ENCODE measurements around the gene HIPK2.

HIPK2 gene

DNA sequence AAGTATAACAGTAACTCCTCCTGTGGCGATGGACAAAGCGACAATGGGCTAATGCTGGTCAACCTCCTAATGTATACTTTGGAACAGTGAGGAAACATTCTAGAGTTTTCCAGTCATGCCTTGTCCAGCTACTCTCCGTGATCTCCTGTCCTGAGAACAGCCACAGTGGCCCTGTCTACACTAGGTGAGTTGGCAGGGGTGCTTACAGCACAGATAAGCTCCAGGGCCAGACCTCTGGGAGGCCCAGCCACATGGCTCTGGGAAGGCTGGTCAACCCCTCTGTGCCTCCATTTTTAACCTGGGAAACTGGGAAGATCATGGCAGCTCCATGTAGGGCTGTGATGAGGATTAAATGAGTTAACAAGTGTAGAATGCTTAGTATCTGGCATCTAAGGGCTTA lies 197.4 kb downstream of the HIPK2 start:
- no peak for DNase-seq

DNA sequence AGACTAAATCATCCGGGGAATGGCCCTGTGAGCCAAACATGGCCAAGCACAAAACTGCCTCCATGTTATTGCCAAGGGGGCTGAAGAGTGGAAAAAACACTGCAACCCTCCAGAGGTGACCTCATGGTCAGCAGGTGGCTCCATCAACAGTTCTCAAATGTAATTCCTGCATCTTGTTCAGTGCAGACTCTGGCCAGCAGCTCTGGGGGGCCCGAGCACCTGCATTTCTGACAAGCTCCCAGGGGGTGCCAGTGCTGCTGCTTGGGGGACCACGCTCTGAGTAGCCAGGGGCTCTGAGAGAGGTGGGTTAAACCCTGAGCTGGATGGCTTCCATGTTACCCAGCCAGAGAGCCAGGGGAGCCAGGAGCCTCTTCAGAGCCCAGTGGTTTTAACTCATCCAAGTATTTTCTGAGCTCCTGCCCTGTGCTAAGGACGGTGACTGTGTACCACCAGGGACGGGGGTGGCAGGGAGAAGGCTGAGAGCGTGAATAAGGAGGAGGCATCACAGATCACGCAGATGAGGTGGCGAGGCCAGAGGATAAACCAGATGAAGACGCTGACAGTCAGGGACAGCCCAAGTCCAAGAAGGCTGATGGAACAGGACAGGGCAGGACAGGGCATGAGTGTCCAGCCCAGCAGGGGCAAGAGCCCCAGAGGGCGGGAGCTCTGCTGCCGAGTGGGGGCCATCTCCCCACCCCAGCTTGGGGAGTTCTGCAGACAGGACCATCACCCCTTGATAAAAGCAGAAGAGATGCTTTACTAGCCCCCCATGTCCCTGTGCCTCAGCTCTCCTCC lies 201.4 kb downstream of the HIPK2 start:
- DNase-seq: no peak

DNA sequence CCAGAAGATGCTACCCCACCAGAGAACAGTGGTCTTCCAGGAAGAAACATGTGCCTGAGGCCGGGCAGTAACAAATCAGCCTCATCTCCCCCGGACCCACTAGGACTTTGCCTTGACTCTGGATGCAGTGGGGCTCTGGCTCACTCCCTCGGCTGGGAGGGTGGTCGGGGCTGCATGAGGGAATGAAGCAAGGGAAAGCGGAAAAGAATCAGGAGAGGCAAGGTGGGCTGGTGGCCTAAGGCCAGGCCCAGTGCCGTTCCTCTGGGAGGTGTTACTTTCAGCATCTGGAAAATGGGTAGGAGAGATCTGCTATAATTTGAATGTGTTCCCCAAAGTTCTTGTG lies 202.5 kb downstream of the HIPK2 start:
- no peak for DNase-seq

DNA sequence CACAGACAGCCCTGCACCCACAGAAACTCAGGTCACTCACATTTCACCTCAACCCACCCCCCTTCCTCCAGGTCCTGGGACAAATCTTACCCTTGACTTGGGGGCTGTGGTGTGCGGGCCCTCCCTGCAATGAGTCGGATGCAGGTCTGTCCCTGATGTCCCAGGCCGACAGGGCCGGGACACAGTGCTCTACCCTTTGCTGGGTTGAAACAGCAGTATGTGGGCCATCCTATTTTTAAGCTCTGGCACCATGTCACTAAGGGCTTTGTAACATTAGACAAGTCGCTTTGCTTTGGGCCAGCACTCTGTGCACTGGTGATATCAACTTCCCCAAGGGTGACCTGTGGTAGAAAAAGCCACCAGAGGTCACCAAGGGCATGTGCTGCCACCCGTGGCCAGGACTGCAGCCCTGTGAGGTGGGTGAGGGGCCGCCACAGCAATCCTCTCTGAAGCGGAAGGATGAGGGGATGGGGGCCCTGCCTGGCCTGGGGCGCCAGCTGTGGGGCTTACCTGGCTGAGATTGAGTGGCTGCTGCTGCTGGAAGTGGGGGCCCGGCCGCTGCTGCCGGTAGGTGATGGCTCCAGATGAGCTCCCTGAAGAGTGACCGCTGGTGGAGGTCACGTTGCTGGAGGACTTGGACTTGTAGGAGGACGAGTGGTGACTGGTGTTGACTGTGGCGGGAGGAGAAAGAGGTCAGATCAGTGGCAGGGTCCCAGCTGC lies 203.0 kb downstream of the HIPK2 start:
- DNase-seq: no peak

DNA sequence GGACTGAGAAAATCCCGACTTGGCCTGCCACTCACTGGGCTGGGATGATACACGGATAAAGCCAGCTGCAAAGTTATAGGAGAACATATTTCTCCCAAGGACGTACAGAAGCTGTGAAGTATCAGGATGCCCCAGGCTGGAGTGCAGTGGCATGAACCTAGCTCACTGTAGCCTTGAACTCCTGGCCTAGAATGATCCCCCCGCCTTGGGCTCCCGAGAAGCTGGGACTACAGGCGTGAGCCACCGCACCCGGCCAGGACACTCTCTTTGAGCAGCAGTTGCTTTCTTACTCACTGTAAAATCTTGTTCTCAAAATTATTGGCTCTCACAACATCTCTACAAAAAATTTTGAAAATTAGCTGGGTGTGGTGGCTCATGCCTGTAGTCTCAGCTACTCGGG lies 203.9 kb downstream of the HIPK2 start:
- DNase-seq: no peak

DNA sequence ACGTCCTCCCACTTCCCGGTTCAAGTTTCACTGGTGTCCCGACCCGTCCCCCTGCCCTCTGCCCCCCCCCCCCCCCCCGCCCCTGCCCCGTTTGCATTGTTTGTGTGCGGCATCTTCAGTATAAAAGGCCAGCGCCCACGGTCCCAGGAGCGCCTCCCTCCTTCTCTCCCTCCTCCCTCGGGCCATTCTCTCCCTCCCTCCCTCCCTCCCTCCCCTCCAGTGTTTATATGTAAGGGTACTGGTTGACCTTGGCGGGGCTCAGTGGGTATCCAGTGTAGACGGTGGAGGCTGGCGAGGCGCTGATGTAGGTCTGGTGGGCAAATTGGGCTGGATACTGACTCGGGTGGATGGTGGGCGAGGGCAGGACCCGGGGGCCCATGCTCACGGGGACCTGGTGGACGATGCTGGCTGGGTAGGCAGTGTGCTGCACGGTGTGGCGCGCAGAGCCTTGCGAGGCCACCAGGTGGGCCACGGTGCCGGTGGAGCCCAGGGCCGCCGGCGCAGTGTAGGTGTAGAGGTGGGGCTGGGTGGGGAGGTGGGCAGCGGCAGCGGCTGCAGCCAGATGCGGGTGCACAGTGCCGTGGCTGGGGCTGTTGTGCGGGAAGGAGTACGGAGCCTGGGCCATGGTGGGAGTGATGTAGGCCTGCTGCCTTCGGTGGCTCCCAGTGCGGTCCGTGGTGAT lies 205.0 kb downstream of the HIPK2 start:
- no peak for DNase-seq

DNA sequence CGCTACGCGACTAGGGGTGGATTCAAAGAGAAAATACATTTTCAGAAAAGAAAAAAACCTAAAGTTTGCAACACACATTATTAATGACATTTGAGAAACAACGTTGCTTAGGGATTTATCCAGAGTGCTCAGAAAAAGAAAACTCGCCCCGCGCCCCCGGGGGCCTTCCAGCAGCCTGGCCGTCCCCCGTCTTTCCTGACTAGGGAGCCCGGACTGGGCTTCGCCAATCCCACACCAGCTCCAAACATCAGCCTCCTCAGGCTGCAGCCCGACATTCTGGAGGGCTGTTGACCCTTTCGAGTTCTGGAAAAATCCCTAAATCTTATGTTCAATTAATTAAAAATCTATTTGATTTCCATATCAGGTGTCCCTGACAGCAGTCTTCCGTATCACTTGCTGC lies 205.7 kb downstream of the HIPK2 start:
- no peak for DNase-seq

DNA sequence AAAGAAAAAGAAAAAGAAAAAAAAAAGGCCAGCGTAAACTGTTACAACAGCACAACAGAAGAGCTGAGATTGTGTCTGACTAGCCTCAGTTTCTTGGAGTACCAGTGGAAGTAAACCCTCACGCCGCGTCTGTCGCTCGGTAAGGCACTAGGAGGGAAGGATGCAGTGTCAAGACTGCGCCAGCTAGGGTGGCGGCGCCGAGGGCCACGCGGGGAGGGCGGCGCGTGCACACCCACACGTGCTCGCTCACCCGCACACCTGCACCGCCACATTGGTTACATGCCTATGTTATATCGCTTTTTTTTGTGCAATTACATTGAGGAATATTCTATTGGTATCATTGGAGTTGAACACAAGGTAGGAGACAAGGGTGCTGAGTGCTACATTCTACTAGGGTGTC lies 206.1 kb downstream of the HIPK2 start:
- DNase-seq: no peak

DNA sequence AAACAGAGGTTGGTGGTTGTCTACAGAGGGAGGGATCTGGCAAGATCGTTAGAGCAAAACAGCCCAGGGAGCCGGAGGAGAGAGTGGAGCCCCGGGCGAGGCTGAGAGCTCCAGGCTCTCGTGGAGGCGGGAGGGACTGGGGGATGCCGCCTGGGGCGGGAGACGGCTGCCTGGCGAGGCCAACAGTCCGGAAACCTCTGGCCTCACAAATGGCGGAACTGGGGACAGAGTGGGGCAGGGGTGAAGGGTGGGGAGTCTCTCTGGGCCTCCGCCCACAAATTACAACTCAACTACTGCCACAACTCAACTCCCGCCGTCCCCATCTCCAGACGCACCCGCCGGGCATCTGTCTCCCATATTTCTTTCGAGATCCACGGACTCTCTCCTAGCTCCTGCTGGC lies 206.6 kb downstream of the HIPK2 start:
- no peak for DNase-seq

DNA sequence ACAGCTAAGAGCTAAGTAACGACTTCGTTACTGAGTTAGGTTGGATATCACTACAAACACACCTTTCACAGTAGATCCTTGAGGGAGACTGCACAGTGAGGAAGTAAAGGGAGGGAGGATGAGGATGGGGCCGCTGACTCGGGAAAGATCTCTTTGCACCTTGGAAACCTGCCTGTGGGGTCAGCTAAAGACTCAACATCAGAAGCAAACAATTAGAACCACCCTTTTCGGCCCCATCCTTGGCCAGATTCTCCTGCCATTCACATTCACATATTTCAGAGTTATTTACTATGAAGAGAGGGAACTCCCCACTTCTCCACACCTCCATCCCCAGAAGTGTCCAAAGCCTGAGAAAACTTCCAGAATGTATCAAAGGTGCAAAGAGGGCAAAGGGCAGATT lies 207.2 kb downstream of the HIPK2 start:
- DNase-seq: no peak

DNA sequence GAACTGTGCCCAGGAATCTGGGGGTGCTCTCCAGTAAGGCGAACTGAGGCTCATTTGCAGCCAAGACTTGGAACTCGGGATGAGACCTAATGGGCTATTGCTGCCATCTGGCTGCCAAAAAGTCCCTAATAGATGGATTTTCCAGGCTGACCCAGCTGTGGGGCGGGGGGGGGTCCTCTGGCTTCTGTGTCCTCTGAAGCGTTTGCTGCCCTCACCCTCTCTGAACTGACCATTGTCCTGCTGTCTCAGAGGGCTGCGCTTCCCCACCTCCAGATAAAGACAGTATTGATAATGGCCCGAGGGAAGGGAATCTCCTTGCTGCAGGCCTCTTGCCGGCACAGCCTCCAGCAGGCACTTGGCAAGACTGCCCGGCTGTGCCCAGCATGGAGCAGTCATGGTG lies 207.7 kb downstream of the HIPK2 start:
- DNase-seq: no peak

DNA sequence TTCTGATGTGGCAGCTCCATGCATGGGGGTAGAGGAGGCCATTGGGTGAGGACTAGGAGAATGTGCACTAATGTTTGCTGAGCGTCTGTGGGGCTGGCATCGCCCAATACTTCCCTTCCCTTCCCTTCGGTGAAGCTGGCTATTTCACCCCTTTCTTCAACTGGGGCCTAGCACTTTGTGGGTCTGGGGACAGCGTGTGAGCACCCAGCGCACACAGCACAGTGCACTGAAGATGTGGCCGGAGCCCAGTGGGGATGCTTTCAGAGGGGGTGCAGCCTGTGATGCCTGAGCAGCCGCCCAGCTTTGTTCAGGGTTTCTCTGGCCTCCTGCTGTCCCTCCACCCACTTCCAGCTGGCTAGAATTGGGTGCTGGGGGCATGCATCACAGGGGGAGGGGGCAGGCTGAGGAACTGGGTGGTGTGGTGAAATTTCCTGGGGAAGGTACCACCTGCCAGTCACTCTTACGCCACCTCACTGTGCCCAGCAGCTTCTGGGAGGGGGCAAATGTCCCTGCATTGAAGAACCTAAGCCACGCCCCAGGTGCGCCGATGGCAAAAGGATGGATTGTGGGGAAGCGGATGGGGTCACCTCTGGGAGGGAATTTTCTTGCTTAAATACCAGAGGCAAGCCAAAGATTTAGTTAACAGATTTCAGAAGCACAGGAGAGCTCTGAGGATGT lies 208.8 kb downstream of the HIPK2 start:
- DNase-seq: no peak

DNA sequence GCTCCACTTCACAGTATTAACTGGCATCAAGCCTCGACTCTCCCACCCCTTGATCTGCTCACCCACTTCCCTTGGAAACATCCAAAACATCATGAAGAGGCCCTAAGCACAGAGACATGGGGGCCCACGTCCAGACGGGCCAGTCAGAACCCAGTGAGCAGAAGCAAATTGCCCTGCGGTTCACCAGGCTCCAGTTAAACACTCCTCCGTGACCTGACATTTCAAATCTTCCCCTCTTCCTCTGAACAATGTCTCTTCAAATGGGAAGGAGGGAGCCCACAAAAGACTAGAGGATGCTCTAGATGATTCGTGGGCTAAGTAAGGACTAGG lies 209.5 kb downstream of the HIPK2 start:
- no peak for DNase-seq

DNA sequence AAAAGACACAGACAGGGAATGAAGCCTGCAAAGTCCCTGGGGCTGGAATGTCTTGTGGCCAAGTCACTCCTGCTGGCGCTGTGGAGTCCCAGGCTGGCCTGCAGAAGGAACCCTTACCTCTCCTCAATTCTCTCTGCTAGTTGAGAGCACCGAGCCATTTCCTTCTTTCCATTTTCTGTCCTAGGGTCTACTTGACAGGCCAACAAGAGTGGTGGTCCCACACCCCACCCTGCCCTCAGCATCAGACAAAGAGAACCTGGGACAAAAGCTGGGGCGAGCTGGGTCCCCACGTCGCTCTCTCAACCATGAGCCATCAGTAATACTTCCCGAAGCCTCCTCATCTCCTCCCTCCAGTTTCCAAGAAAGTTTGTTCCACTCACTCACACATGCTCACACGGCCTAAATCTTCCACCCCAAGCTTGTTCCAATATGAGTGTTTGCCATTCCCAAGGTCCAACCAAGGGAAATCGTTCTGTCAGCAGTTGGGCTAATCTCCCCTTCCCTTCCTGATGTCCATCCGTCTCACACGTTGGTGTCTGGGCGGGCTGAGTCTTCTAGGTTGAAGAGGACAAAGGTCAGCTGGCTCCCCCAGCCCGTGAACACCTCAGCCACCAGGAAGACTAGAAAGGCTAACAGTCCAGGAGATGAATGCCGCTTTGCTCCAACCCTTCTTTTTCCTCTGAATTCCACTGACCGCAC lies 210.0 kb downstream of the HIPK2 start:
- no peak for DNase-seq

DNA sequence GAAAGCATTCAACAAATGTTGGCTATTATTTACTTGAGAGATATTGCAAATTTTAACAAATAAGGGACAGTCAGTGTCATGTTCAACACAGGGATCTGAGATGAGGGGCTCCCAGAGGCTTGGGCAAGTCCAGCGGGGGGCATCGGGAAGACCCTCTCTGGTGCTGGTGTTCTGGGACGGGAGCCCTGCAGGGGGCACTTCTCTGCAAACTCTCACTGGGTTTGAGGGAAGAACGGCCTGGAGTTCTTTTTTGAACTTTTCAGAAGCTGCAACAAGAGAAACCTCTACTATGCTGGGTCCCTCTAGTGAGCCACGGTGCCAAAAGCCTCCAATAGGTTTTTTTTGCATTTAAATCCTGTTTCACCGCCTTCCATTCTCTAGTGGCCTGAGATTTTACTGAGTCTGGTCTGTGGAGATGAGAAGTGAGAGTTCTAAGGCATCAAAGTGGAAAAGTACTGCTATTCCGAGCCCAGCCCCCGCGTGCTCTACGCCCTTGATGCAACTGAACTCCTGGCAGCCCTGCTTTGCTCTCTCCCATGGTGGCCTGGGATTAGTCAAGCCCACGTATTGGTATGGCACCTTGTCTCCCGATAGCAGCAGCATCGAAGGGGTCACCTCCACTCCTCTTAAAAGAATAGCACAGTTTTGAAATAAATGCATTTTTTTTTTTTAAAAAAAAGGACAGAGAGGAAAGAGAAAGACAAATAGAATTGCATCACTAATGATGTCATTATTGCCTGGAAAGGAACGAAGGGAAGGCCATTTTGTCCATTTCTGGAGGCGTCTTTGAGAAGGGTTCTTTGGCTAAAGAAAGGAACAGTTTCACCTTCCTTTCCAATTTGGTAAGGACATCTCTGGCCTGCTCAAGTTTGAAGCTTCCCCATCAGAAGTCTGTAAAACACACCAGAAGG lies 210.8 kb downstream of the HIPK2 start:
- no peak for DNase-seq

DNA sequence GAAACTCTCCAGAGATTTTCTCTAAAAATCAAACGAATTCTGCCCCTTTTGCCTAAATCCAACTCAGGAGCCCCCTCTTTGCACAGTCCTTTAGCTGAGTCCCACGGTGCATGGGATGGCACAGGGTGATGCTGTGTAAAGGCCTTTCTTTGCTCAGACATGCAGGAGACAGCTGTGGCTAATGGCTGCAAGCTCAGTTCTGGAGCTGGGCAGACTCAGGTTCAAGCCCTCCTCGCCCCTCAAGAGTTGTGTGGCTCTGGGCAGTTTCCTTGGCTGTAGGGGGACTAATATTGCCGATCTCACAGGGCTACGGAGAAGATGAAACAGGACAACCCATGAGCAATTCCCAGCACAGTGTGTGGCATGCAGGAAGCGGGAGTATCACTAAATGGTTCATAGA lies 211.7 kb downstream of the HIPK2 start:
- no peak for DNase-seq

DNA sequence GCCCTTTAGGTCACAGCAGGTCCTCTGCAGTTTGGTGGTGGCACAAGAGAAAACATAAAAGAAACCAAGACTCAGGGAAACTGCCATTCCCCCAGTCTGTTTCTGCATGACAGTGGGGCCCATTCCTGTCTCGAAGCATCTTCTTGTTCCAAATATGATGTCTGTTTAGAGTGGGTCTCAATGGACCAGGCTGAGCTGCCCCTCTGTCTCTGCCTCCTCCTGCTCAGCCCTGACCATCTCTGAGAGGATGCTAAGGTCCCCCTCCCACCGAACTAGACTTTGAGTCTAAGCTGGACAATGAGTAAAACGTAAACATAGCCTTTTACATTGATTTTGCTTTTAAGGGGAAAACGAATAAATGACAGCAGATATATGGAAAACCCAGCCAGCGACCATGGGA lies 213.9 kb downstream of the HIPK2 start:
- DNase-seq: no peak

DNA sequence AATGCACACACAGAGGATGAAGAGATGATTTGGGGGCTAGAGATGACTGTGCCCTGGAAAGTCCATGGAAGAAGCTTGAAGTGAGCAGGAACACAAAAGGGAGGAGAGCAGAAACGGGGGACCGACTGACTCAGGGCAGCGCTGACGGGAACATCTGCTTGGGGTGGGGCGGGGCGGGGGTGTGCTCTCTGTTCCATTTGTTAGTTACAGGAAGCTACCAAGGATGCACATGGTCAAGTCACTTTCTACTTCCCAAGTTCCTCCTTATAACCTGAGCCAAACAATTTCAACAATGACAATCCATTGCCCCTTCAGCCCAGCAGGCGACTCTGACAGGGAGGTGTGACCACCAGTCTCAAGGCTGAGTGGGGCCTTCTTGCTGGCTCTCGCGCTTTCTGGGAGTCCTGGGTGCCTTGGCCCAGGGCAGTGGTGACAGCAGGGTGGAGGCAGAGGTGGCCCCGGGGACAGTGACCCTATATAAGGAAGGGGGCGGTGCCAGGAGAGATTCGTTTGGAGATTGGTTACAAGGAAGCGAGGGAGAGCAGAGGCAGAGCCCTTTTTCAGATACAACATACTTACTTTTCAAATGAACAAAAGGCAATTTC lies 214.7 kb downstream of the HIPK2 start:
- DNase-seq: no peak

DNA sequence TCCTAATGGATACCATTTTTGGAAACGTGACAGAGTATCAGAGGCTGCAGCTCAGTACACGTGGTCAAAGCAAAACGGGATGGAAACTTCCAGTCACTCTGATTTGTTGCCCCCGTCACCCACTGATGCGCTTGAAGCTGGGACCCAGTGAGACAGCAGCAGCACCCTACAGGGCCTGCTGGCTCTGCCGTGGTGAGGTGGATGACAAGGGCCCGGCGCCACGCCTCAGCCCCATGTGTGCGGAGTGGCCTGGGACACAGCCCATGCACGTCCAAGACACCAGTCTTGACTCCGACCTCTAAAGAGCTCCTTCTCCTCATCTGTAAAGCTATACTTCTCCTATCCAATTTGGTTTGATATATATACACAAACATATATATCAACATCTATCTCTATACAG lies 215.3 kb downstream of the HIPK2 start:
- DNase-seq: no peak

DNA sequence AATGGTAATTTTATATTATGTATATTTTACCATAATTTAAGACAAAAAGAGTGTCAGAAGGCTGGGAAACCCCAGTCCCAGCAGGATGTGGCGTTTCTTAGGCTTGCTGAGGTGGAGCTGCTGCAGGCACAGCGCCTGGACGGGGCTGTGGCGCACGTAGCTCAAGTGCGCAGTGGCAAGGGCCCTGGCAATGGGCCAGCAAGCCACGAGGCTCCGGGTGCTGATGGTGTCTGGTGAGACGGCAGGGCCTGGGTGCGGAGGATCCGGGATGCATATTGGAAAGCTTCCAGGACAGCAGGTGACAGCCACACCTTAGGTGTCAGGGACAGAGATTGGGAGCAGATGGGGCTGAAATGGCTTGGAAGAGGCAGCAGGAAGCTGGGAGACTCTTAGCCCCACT lies 217.1 kb downstream of the HIPK2 start:
- no peak for DNase-seq

DNA sequence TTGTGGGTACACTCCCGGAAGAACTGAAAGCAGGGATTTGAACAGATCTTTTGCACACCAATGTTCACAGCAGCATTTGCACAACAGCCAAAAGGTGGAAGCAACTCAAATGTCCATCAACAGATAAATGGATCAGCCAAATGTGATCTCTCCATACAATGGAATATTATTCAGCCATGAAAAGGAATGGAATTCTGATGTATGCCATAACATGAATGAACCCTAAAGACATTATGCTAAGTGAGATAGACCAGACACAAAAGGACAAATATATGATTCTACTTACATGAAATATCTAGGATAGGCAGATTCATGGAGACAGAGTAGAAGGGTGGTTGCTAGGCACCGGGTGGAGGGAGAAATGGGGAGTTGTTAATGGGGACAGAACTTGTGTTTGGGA lies 217.6 kb downstream of the HIPK2 start:
- DNase-seq: no peak
